Type B pancreatic cell (in vitro differentiated cells): ENCODE measurements around the gene PASD1. TPM values are rescaled to one million over a fixed set of nuclear protein-coding genes. Genes with fewer than 3 reads are reported as not detected.

Source experiments
- DNase-seq: peaks from one replicate; pipeline ENCODE4 v3.0.0; 2021; ENCODE audit warnings: mixed read lengths; ENCODE audit not compliant: unreplicated experiment; ENCODE audit errors: extremely low spot score
- H3K27ac Mint-ChIP-seq: 2 replicates; pipeline ENCODE4 v1.8.0; 2021; ENCODE audit warnings: mild to moderate bottlenecking, mixed read lengths
- H3K27me3 Mint-ChIP-seq: 2 replicates; pipeline ENCODE4 v1.8.0; 2021; ENCODE audit warnings: mixed read lengths
- H3K36me3 Mint-ChIP-seq: 2 replicates; pipeline ENCODE4 v1.8.0; 2021; ENCODE audit warnings: mixed read lengths
- H3K4me1 Mint-ChIP-seq: one replicate; pipeline ENCODE4 v1.8.0; 2021; ENCODE audit warnings: mixed read lengths; ENCODE audit not compliant: unreplicated experiment
- H3K4me3 Mint-ChIP-seq: 2 replicates; pipeline ENCODE4 v1.8.0; 2021; ENCODE audit warnings: mild to moderate bottlenecking, mixed read lengths
- H3K9me3 Mint-ChIP-seq: 2 replicates; pipeline ENCODE4 v1.8.0; 2021; ENCODE audit warnings: mixed read lengths
- total RNA-seq: library from RNA; stranded (reverse); gene quantifications from 2 replicates; pipeline ENCODE4 v1.2.1, GENCODE V29; 2021; ENCODE audit warnings: low replicate concordance
- TF ChIP-seq, protein P1 (sequence below): fragments of 200-600 bp; sonication (generic); conservative IDR thresholded peaks from 2 replicates; pipeline ENCODE4 v1.5.0; 2021; ENCODE audit warnings: antibody characterized with exemption, mild to moderate bottlenecking

Gene PASD1
- total RNA-seq, 1 donor from 2014 or later: not detected

DNA sequence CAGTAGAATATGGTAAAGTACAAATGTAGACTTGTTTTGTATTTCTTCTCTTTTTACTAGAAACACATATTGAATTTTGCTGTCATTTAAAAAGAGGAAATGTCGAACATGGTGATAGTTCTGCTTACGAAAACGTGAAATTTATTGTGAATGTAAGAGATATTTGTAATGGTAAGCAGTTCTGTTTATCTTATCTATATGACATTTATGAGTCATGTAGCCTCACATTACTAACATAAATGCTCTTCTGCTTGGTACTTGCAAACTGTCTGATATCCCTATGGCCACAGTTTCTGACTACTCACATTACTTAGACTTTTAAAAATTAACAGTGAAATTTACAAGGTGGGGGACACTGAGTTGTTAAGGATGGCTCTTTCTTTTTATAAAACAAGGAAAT is 57.9 kb downstream of the PASD1 start:
- TF ChIP-seq, protein P1, sequence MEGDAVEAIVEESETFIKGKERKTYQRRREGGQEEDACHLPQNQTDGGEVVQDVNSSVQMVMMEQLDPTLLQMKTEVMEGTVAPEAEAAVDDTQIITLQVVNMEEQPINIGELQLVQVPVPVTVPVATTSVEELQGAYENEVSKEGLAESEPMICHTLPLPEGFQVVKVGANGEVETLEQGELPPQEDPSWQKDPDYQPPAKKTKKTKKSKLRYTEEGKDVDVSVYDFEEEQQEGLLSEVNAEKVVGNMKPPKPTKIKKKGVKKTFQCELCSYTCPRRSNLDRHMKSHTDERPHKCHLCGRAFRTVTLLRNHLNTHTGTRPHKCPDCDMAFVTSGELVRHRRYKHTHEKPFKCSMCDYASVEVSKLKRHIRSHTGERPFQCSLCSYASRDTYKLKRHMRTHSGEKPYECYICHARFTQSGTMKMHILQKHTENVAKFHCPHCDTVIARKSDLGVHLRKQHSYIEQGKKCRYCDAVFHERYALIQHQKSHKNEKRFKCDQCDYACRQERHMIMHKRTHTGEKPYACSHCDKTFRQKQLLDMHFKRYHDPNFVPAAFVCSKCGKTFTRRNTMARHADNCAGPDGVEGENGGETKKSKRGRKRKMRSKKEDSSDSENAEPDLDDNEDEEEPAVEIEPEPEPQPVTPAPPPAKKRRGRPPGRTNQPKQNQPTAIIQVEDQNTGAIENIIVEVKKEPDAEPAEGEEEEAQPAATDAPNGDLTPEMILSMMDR: no peak
- Mint-ChIP-seq H3K9me3 (no peaks in the 10 kb centered on the region), H3K4me3 (no peak overlapping the region), H3K27me3 (no peaks in the 10 kb centered on the region), H3K27ac (no peak overlapping the region), H3K36me3 (no peaks in the 10 kb centered on the region), H3K4me1 (no peaks in the 10 kb centered on the region)
- DNase-seq: no peak

DNA sequence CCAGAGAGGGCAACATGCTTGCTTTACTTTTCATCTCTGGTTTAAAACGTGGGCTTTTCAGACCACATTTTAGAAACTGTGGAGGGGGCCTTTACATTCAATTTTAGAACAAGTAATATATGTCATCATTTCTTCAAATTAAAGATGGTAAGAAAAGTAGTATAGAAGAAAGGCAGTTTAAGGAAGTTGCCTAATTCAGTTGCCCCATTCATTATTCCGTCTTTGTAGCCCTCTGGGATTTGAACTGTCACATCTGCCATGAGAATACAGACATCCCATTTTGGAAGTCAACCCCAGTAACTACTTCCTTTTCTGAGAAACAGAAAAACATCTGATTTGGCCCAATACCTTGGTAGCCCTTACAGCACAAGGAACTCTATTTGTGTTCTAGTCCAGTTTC is 61.2 kb downstream of the PASD1 start:
- Mint-ChIP-seq H3K27me3 (no peaks in the 10 kb centered on the region), H3K4me3 (no peak overlapping the region), H3K4me1 (no peaks in the 10 kb centered on the region), H3K36me3 (no peaks in the 10 kb centered on the region), H3K27ac (no peak overlapping the region), H3K9me3 (no peaks in the 10 kb centered on the region)
- TF ChIP-seq, protein P1: no peak
- no peak for DNase-seq

DNA sequence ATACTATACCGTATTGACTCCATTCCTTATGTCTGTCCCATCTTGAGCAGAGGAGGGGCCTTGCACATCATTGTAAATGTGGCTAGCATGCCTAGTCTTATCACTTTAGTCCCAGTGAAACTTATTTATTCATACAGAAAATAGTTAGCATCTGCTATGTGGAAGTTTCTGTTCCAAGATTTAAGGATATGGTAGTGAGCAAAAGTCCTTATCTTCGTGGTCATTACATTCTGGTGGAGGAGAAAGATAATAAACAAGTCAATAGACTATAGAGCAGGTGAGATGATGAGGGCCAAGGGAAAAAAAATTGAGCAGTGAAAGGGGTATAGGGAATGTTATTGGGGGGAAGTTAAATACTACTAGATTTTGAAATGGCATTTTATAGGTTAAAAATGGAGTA is 68.3 kb downstream of the PASD1 start:
- no peaks in the 10 kb centered on the region for H3K27me3 Mint-ChIP-seq
- no peaks in the 10 kb centered on the region for H3K4me1 Mint-ChIP-seq
- no peak overlapping the region for H3K4me3 Mint-ChIP-seq
- DNase-seq: no peak
- H3K36me3 Mint-ChIP-seq: no peaks in the 10 kb centered on the region
- TF ChIP-seq, protein P1: no peak
- H3K9me3 Mint-ChIP-seq: no peaks in the 10 kb centered on the region
- H3K27ac Mint-ChIP-seq: no peak overlapping the region

DNA sequence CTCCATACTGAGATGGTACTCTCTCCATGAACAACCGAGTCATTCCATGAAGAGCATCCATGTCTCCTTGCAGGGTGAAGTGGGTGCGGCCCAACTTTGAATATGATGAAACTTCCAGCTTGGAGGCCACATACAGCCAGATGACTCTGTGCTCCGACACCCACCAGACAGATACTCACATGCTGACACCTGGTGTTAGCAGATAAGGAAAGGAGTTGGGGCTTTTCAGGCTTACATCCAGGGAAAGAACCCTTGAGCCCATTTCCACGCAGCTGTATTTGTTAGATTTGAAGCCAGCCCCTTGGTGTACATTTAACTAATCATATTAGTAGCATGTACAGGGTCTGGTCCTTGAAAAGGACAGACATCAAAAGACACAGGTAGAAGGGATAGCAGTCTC is 69.7 kb downstream of the PASD1 start:
- TF ChIP-seq, protein P1: no peak
- Mint-ChIP-seq H3K36me3 (no peaks in the 10 kb centered on the region), H3K4me1 (no peaks in the 10 kb centered on the region), H3K27me3 (no peaks in the 10 kb centered on the region), H3K27ac (no peak overlapping the region), H3K9me3 (no peaks in the 10 kb centered on the region), H3K4me3 (no peak overlapping the region)
- no peak for DNase-seq

DNA sequence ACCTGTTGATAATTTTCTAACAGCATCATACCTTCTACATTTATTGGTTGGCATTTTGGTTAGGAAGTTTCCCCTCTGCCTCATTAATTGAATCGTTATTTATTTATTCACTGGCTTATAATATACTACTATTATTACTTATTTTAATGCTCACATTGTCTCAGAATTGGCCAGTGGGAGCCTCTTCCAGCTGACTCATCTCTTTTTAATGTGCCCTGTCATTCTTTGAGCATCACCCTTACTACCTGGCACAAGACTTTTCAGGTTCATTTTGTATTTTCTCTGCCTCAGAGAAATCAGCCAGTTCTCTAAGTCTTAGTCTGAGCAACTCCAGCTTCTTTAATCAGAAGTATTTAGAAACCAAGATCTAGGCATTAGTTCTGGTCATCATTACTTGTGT is 71.5 kb downstream of the PASD1 start:
- H3K27ac Mint-ChIP-seq: no peak overlapping the region
- TF ChIP-seq, protein P1: no peak
- no peaks in the 10 kb centered on the region for H3K4me1 Mint-ChIP-seq

DNA sequence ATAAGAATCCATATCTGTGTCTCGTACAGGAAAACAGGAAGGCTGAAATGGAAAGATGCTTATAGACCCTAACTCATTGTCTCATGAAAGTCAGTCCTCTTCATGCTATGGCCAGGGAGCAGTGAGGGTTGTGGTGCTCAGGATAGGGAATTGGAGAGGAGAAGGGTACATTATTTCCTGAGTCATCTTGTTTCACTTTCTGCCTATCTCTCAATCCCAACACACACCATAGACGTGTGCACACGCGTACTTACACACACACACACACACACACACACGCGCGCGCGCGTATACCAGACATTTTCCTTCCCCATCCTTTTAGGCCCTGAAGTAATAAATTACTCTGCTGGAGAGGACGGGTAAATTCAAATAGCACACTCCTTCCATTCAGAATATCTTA is 78.1 kb downstream of the PASD1 start:
- H3K27me3 Mint-ChIP-seq: no peaks in the 10 kb centered on the region
- DNase-seq: no peak
- H3K9me3 Mint-ChIP-seq: no peaks in the 10 kb centered on the region
- no peaks in the 10 kb centered on the region for H3K4me1 Mint-ChIP-seq
- no peaks in the 10 kb centered on the region for H3K36me3 Mint-ChIP-seq
- TF ChIP-seq, protein P1: no peak
- H3K27ac Mint-ChIP-seq: no peak overlapping the region
- no peak overlapping the region for H3K4me3 Mint-ChIP-seq

More for the DNA sequence above, 71.5 kb downstream of the PASD1 start:
- no peaks in the 10 kb centered on the region for H3K36me3 Mint-ChIP-seq
- no peak overlapping the region for H3K4me3 Mint-ChIP-seq
- H3K9me3 Mint-ChIP-seq: no peaks in the 10 kb centered on the region
- DNase-seq: no peak
- no peaks in the 10 kb centered on the region for H3K27me3 Mint-ChIP-seq
